ENCODE results near the gene PCSK1.

The PCSK1 gene

GRCh38 chr5:96439477-96440184, 6.6 kb upstream of the PCSK1 start:
- Mint-ChIP-seq H3K4me1 (peaks cover 14% of the 10 kb centered on the region), H3K4me3 (peak overlapping the region; percentile 73), H3K9me3 (no peaks in the 10 kb centered on the region), H3K36me3 (no peaks in the 10 kb centered on the region), H3K27ac (peak overlapping the region; percentile 85), H3K27me3 (peaks cover 6% of the 10 kb centered on the region)
- ATAC-seq = peak; percentile 89

GRCh38 chr5:96434201-96434645, 1.2 kb upstream of the PCSK1 start:
- H3K27me3 Mint-ChIP-seq = peaks cover 46% of the 10 kb centered on the region
- peak; percentile 62 for ATAC-seq
- H3K36me3 Mint-ChIP-seq = no peaks in the 10 kb centered on the region
- no peak overlapping the region for H3K27ac Mint-ChIP-seq
- H3K9me3 Mint-ChIP-seq = no peaks in the 10 kb centered on the region
- H3K4me3 Mint-ChIP-seq = no peak overlapping the region
- peaks cover 39% of the 10 kb centered on the region for H3K4me1 Mint-ChIP-seq

DNA sequence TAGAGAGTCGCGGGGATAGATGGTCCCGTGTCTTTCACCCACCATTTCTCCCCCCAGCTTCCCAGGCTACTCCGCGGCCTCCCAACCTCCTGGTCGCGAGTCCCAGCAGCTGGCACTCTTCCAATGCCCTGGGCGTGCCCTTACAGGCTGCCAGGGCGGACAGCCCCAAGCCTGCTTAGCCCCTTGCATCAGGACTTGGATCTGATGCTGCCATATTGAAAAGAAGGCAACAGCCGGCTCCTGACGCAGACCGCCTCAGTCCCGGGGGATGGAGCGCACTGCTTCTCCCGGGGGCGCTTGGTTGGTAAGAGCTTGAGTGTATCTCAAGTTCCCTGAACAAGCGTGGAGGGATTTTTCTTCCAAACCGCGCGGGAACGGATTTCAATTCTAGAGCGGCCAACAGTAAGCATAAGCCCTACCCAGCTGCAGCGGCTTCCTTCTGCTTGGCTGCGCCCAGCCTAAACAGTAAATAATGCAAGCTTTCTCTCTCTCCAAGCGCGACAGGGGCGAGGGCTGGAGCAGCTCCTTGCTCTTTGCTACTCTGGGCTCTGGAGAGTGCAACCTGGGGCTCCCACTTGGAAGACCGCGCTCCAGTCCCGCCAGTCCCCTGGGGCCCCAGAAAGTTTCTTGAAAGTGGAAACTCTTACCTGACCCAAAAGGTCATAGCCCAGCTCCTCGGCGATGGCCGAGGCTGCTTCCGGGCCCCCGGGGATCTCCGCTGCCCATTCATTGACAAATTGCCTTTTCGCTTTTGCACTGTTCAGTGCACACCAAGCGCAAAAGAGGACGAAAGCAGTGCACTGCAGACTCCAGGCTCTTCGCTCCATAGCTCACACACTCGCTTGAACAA, 607 bp downstream of the PCSK1 start:
- H3K36me3 Mint-ChIP-seq = no peaks in the 10 kb centered on the region
- H3K9me3 Mint-ChIP-seq = no peaks in the 10 kb centered on the region
- peaks cover 46% of the 10 kb centered on the region for H3K27me3 Mint-ChIP-seq
- peak; percentile 36 for ATAC-seq
- H3K4me3 Mint-ChIP-seq = peak overlapping the region; percentile 12
- peaks cover 39% of the 10 kb centered on the region for H3K4me1 Mint-ChIP-seq
- no peak overlapping the region for H3K27ac Mint-ChIP-seq

GRCh38 chr5:96431376-96432187, 1.5 kb downstream of the PCSK1 start:
- ATAC-seq = no peak
- Mint-ChIP-seq H3K9me3 (no peaks in the 10 kb centered on the region), H3K4me3 (no peak overlapping the region), H3K4me1 (peaks cover 39% of the 10 kb centered on the region), H3K27ac (no peak overlapping the region), H3K36me3 (no peaks in the 10 kb centered on the region), H3K27me3 (peaks cover 46% of the 10 kb centered on the region)

GRCh38 chr5:96427824-96428223, 5.2 kb downstream of the PCSK1 start:
- Mint-ChIP-seq H3K27ac (no peak overlapping the region), H3K36me3 (no peaks in the 10 kb centered on the region), H3K4me3 (no peak overlapping the region), H3K27me3 (peaks cover 51% of the 10 kb centered on the region), H3K9me3 (no peaks in the 10 kb centered on the region), H3K4me1 (peaks cover 20% of the 10 kb centered on the region)
- ATAC-seq = no peak

DNA sequence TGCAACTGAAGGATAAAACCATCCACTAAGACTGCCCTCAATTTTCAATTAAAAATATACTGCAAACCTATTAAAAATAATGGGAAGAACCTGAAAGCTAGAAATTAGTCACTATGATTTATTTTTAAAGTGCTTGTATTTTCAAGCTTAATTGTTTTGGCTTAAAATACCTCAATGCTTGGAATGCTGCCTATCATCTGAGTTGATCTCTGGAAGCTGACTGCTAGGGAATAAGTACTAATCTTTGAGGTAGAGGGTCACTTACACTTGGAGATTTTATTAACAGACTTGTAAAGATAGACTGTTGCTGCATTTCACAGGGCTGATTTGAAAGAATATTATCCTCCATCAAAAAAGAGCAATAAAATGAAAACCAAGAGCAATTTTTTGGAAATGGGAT, 6.2 kb downstream of the PCSK1 start:
- ATAC-seq = no peak
- peaks cover 10% of the 10 kb centered on the region for H3K4me1 Mint-ChIP-seq
- no peak overlapping the region for H3K4me3 Mint-ChIP-seq
- no peaks in the 10 kb centered on the region for H3K36me3 Mint-ChIP-seq
- H3K9me3 Mint-ChIP-seq = no peaks in the 10 kb centered on the region
- H3K27me3 Mint-ChIP-seq = peaks cover 41% of the 10 kb centered on the region
- H3K27ac Mint-ChIP-seq = no peak overlapping the region

GRCh38 chr5:96425443-96425842, 7.6 kb downstream of the PCSK1 start:
- H3K4me3 Mint-ChIP-seq = no peak overlapping the region
- no peak for ATAC-seq
- H3K27me3 Mint-ChIP-seq = peaks cover 40% of the 10 kb centered on the region
- H3K9me3 Mint-ChIP-seq = no peaks in the 10 kb centered on the region
- no peaks in the 10 kb centered on the region for H3K36me3 Mint-ChIP-seq
- H3K4me1 Mint-ChIP-seq = no peaks in the 10 kb centered on the region
- H3K27ac Mint-ChIP-seq = no peak overlapping the region

DNA sequence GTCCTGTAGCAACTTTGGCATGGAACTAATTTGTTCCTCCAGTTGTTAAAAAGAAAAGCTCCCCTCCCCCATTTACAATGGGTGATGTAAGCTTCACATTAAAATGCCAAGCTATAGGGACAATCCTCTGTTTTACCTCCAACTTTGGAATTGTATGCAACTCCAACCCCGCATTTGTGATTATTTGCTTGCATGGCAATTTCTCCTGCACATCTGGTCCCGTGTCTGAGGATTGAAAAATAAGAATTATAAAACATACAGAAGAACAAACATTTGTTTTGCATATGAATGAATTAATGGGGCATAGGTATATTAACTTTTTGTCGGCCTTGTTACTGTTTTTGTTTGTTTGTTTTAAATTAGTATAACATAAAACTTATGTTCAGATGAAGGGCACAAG, 17.2 kb downstream of the PCSK1 start:
- no peaks in the 10 kb centered on the region for H3K4me1 Mint-ChIP-seq
- H3K4me3 Mint-ChIP-seq = no peak overlapping the region
- H3K27ac Mint-ChIP-seq = no peak overlapping the region
- peaks cover 17% of the 10 kb centered on the region for H3K27me3 Mint-ChIP-seq
- no peak for ATAC-seq
- no peaks in the 10 kb centered on the region for H3K9me3 Mint-ChIP-seq
- no peaks in the 10 kb centered on the region for H3K36me3 Mint-ChIP-seq

DNA sequence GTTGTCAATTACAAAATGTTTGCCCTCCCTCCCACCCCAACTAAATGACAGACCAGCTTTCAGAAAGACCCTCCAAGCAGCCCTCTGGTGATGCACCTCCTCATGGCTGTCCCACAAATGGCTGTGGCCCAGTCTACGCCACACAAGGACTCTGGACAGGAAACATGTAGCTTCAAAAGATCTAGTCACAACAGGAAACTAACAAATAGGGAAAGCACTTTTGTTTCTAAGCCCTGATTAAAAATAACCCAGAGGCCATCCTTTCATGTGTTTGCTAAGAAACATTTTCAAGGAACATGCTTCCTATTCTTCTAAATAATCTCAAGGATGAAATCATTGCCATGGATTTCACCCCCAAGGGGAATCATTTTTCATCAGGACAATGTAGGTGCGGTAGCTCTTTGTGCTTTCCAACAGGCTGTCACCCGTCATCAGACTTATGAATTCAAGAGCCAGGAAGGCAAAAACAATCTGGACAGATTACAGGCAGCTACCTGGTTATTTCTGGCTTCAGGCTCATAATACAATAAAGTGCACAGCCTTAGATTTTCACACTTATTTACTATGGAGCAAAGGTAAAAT, 20.1 kb downstream of the PCSK1 start:
- Mint-ChIP-seq H3K27ac (no peak overlapping the region), H3K9me3 (no peaks in the 10 kb centered on the region), H3K4me3 (no peak overlapping the region), H3K27me3 (no peaks in the 10 kb centered on the region), H3K4me1 (no peaks in the 10 kb centered on the region), H3K36me3 (no peaks in the 10 kb centered on the region)
- no peak for ATAC-seq

DNA sequence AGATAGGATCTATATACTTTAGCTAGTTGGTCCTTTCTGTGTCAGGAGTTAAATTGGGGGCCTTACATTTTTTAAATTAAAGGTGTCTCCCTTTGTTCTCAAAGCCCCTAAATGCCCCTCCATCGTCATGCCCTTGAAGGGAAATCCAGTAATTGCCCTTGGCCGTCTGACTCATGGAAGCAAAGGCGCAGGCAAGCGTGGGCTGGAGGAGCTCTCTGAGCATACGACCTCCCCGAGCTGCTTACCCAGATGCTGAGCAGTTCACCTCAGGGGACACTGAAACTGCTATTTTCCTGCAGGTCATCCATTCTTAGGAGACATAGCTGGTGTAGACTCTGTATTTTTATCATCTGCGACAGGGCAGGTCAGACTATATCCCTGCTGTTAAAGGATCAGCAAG, 23.0 kb downstream of the PCSK1 start:
- H3K9me3 Mint-ChIP-seq = no peaks in the 10 kb centered on the region
- H3K4me3 Mint-ChIP-seq = no peak overlapping the region
- ATAC-seq = no peak
- H3K4me1 Mint-ChIP-seq = no peaks in the 10 kb centered on the region
- H3K27me3 Mint-ChIP-seq = no peaks in the 10 kb centered on the region
- H3K27ac Mint-ChIP-seq = no peak overlapping the region
- H3K36me3 Mint-ChIP-seq = no peaks in the 10 kb centered on the region

GRCh38 chr5:96408841-96409538, 24.1 kb downstream of the PCSK1 start:
- ATAC-seq = no peak
- Mint-ChIP-seq H3K36me3 (no peaks in the 10 kb centered on the region), H3K27me3 (no peaks in the 10 kb centered on the region), H3K4me1 (no peaks in the 10 kb centered on the region), H3K4me3 (no peak overlapping the region), H3K27ac (no peak overlapping the region), H3K9me3 (no peaks in the 10 kb centered on the region)

- no peak for ATAC-seq
- Mint-ChIP-seq H3K36me3 (no peaks in the 10 kb centered on the region), H3K9me3 (no peaks in the 10 kb centered on the region), H3K27me3 (no peaks in the 10 kb centered on the region), H3K4me1 (no peaks in the 10 kb centered on the region), H3K4me3 (no peak overlapping the region), H3K27ac (no peak overlapping the region)
These were observed 24.8 kb downstream of the PCSK1 start for GRCh38 chr5:96408210-96408777.

DNA sequence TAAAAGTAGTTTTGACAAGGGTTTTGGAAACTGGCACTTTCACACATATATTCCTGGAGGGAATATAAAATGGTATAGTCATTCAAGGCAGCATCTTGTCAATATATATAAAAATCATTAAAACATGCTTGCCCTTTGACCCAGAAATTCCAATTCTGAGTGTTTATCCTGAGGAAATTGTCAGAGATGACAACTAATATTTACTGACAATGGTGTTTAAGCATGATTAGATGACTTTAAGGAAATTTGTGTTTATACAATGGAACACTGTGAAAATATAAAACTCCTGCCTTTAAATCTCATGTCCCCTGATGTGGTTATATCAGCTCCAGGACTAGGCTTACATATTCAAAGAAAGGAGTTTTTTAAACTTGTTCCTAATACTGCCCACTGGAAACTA, 25.6 kb downstream of the PCSK1 start:
- ATAC-seq = no peak
- Mint-ChIP-seq H3K36me3 (no peaks in the 10 kb centered on the region), H3K27me3 (no peaks in the 10 kb centered on the region), H3K9me3 (no peaks in the 10 kb centered on the region), H3K4me3 (no peak overlapping the region), H3K27ac (no peak overlapping the region), H3K4me1 (no peaks in the 10 kb centered on the region)

DNA sequence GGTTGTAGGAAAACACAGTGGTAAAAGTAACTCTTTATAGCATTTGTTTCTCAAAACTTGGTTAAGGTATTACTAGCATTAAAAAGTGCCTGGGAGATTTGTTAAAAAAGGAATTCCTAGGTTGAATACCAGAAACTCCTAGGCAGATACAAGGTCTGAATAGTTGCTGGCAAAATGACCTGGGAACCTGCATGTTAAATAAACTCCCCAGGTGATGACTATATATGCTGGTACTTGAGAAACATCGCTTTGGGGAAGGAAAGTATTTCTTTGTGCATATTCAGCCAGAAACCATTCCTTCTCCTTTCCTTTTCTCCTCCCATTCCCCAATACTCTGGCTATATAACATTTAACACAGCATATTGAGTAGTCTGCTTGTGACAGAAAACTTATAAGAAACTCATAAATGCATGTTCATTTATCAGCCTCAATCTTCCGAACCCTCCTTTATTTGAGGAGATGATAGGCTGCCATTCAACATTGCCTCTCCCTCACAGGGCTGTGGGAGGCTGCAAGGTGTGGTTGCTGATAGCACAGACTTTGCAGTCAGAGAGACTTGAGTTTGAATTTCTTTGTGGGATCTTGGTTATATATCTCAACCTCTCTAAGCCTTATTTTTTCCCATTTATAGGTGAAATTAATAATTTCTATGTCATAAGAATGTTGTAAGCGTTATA, 28.7 kb downstream of the PCSK1 start:
- no peak overlapping the region for H3K27ac Mint-ChIP-seq
- no peaks in the 10 kb centered on the region for H3K27me3 Mint-ChIP-seq
- no peaks in the 10 kb centered on the region for H3K9me3 Mint-ChIP-seq
- no peak overlapping the region for H3K4me3 Mint-ChIP-seq
- ATAC-seq = no peak
- no peaks in the 10 kb centered on the region for H3K4me1 Mint-ChIP-seq
- H3K36me3 Mint-ChIP-seq = no peaks in the 10 kb centered on the region
